ENCODE measurements around the gene MAML1. TPM values are rescaled to one million over a fixed set of nuclear protein-coding genes. Genes with fewer than 3 reads are reported as not detected.

The MAML1 gene
- total and polyA plus RNA-seq, 3 donors from 2014 or later: 23.5 to 60.7 (median 52.5) TPM

GRCh38 chr5:179716286-179716685 lies 16.3 kb upstream of the MAML1 start:
- Histone ChIP-seq H3K4me1 (no peaks in the 10 kb centered on the region), H3K36me3 (ENCODE audit: low read depth, missing control alignments) (no peaks in the 10 kb centered on the region), H3K27ac (no peak overlapping the region), H3K9me3 (no peaks in the 10 kb centered on the region), H3K4me3 (no peak overlapping the region), H3K27me3 (no peaks in the 10 kb centered on the region)
- 96% methylated on average over 1 of the region's 1 CpG for WGBS, 2 donors
- TF ChIP-seq POLR2A (IDR thresholded peaks at IDR 0.05) (no peak), CTCF (IDR thresholded peaks at IDR 0.05) (no peak)
- no peak for DNase-seq
- intact Hi-C loops (cut with DNase I; ENCODE audit: low total_unique reads): no loop called here

GRCh38 chr5:179720222-179720621 lies 12.4 kb upstream of the MAML1 start:
- 92 to 93% methylated on average over 2 of the region's 2 CpGs for WGBS, 2 donors
- Histone ChIP-seq H3K27me3 (no peaks in the 10 kb centered on the region), H3K27ac (no peak overlapping the region), H3K4me3 (no peak overlapping the region), H3K4me1 (no peaks in the 10 kb centered on the region), H3K9me3 (no peaks in the 10 kb centered on the region), H3K36me3 (ENCODE audit: low read depth, missing control alignments) (no peaks in the 10 kb centered on the region)
- no peak for DNase-seq
- intact Hi-C loops (cut with DNase I; ENCODE audit: low total_unique reads): no loop called here
- TF ChIP-seq CTCF (IDR thresholded peaks at IDR 0.05) (no peak), POLR2A (IDR thresholded peaks at IDR 0.05) (no peak)

GRCh38 chr5:179724163-179724562 lies 8.5 kb upstream of the MAML1 start:
- no peak for TF ChIP-seq POLR2A (IDR thresholded peaks at IDR 0.05)
- TF ChIP-seq CTCF (IDR thresholded peaks at IDR 0.05): no peak
- no peak overlapping the region for H3K27ac ChIP-seq
- H3K36me3 ChIP-seq (ENCODE audit: low read depth, missing control alignments): no peaks in the 10 kb centered on the region

GRCh38 chr5:179727106-179727505 lies 5.5 kb upstream of the MAML1 start:
- no peaks in the 10 kb centered on the region for H3K36me3 ChIP-seq (ENCODE audit: low read depth, missing control alignments)
- TF ChIP-seq CTCF (IDR thresholded peaks at IDR 0.05): no peak
- TF ChIP-seq POLR2A (IDR thresholded peaks at IDR 0.05): no peak
- H3K4me3 ChIP-seq: no peak overlapping the region
- no peaks in the 10 kb centered on the region for H3K27me3 ChIP-seq
- H3K27ac ChIP-seq: no peak overlapping the region
- intact Hi-C loops (cut with DNase I; ENCODE audit: low total_unique reads): no loop called here
- no peak for DNase-seq
- no peaks in the 10 kb centered on the region for H3K9me3 ChIP-seq
- 89 to 92% methylated on average over 6 of the region's 6 CpGs for WGBS, 2 donors
- no peaks in the 10 kb centered on the region for H3K4me1 ChIP-seq

More at GRCh38 chr5:179724163-179724562, 8.5 kb upstream of the MAML1 start:
- DNase-seq: no peak
- no peaks in the 10 kb centered on the region for H3K9me3 ChIP-seq
- H3K4me1 ChIP-seq: no peaks in the 10 kb centered on the region
- no peaks in the 10 kb centered on the region for H3K27me3 ChIP-seq
- intact Hi-C loops (cut with DNase I; ENCODE audit: low total_unique reads): no loop called here
- no peak overlapping the region for H3K4me3 ChIP-seq
- WGBS, 2 donors: 86 to 92% methylated on average over 4 of the region's 4 CpGs

DNA sequence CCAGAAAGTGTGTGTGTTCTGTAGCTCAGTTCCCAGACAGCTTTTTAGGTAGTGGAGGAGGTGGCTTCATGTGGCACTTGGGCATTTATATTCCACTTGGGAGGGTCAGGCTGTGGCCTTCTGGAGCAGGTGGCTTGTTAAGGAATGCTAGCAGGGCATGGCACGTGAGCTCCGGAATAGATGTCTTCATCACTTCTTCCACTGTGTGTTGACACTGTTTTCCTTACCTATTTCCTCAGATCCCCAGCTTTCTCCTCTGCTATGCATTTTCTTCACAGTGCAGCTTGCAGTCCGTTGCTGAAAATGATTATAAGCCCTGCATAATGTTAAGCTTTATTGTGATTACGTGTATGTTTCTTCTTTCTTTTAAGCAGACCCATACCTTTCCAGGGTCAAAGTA lies 3.3 kb upstream of the MAML1 start:
- H3K36me3 ChIP-seq (ENCODE audit: low read depth, missing control alignments): no peaks in the 10 kb centered on the region
- TF ChIP-seq CTCF (IDR thresholded peaks at IDR 0.05) (no peak), POLR2A (IDR thresholded peaks at IDR 0.05) (no peak)

More for the DNA sequence above, 3.3 kb upstream of the MAML1 start:
- Histone ChIP-seq H3K4me1 (peaks cover 7% of the 10 kb centered on the region), H3K9me3 (no peaks in the 10 kb centered on the region), H3K27ac (no peak overlapping the region), H3K27me3 (no peaks in the 10 kb centered on the region), H3K4me3 (no peak overlapping the region)
- intact Hi-C loops (cut with DNase I; ENCODE audit: low total_unique reads): no loop called here
- WGBS, 2 donors: 79 to 81% methylated on average over 4 of the region's 4 CpGs
- no peak for DNase-seq
